DMS 273 (cell line): Measurements from ENCODE around the gene KRTAP9-7.
"Not testable (repeated sequence)": the region's sequence is repeated elsewhere in the genome, so short reads cannot be mapped to it uniquely, and the experiment has no call there.

Experiments used
- DNase-seq: peaks from one replicate; lab custom pipeline; 2025; ENCODE audit not compliant: unreplicated experiment; lab: John Stamatoyannopoulos, UW

The KRTAP9-7 gene, protein sequence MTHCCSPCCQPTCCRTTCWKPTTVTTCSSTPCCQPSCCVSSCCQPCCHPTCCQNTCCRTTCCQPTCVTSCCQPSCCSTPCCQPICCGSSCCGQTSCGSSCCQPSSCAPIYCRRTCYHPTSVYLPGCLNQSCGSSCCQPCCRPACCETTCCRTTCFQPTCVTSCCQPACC

DNA sequence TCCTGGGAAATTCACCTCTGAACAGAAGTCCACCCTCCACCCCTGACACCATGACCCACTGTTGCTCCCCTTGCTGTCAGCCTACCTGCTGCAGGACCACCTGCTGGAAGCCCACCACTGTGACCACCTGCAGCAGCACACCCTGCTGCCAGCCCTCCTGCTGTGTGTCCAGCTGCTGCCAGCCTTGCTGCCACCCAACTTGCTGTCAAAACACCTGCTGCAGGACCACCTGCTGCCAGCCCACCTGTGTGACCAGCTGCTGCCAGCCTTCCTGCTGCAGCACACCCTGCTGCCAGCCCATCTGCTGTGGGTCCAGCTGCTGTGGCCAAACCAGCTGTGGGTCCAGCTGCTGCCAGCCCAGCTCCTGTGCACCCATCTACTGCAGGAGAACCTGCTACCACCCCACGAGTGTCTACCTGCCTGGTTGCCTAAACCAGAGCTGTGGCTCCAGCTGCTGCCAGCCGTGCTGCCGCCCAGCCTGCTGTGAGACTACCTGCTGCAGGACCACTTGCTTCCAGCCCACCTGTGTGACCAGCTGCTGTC, at the start of gene KRTAP9-7:
TSS of gene KRTAP9-7 (plus strand) at position 51 of the 543 bp plus-strand sequence. CDS start at position 51, 0 bp downstream.
- not testable (repeated sequence) for DNase-seq

DNA sequence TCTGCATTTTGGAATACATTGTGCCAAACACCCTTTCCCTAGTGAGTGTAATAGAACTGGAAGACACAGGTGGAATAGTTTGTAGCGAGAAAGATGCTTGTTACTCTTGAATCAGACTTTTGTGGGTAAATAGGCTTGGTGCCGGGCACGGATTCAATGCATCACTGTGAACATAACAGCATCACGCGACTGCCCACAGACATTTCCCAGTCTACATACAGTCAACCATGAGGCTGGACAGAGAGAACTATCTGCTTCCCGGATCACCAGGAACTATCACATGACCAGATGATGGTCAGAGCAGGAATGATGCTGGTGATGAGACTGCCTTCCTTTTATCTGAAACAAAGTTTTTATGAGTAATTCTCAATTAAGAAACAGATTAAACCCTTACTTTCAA, 49.4 kb upstream of the KRTAP9-7 start:
- no peak for DNase-seq

GRCh38 chr17:41226598-41227095, 48.9 kb upstream of the KRTAP9-7 start, which contains the start of gene KRTAP9-2:
KRTAP9-2 (plus strand) TSS chr17:41226648; CDS start chr17:41226655, 7 bp downstream.
- not testable (repeated sequence) for DNase-seq

DNA sequence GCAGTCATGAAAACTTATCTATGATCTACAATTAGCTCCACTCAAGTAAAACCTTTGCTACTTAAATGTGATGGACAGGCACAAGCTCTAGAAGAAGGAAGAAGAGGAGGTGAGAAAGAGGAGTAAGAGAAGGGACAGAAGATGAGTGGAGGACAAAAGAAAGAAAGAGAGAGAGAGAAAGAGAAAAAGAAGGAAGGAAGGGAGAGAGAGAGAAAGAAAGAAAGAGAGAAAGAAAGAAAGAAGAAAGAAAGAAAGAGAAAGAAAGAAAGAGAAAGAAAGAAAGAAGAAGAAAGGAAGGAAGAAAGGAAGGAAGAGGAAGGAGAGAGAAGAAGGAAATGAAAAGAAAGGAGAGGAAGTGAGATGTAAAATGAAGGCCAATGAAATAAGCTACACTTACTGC, 45.4 kb upstream of the KRTAP9-7 start:
- no peak for DNase-seq

DNA sequence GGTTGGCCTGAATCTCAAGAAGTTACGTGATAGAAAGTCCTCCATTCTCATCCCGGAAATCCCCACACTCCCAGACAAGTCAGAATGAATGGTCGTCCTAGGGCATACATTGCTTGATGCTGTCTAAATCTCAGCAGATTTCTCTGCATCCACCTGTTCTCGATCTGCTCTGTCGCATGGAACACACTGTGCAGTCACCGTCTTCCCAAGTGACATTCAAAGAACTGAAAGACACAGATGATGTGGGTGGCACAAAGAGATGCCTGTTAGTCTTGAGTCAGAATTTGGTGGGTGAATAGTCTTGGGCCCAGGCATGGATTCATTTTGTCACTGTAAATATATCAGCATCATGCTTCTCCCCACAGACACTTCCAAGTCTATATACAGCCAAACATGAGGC, 43.8 kb upstream of the KRTAP9-7 start:
- no peak for DNase-seq

- DNase-seq = peak; percentile 15
These were observed 42.9 kb upstream of the KRTAP9-7 start, which contains the start of gene KRTAP9-3 for GRCh38 chr17:41232399-41233105. KRTAP9-3 (plus strand) TSS chr17:41232449; CDS start chr17:41232502, 53 bp downstream.

- DNase-seq = not testable (repeated sequence)
These were observed 38.4 kb upstream of the KRTAP9-7 start for GRCh38 chr17:41237116-41237515.

GRCh38 chr17:41237949-41238437, 37.5 kb upstream of the KRTAP9-7 start, which contains the start of gene KRTAP9-8:
KRTAP9-8 (plus strand) TSS chr17:41237999; CDS start chr17:41238052, 53 bp downstream.
- not testable (repeated sequence) for DNase-seq

DNA sequence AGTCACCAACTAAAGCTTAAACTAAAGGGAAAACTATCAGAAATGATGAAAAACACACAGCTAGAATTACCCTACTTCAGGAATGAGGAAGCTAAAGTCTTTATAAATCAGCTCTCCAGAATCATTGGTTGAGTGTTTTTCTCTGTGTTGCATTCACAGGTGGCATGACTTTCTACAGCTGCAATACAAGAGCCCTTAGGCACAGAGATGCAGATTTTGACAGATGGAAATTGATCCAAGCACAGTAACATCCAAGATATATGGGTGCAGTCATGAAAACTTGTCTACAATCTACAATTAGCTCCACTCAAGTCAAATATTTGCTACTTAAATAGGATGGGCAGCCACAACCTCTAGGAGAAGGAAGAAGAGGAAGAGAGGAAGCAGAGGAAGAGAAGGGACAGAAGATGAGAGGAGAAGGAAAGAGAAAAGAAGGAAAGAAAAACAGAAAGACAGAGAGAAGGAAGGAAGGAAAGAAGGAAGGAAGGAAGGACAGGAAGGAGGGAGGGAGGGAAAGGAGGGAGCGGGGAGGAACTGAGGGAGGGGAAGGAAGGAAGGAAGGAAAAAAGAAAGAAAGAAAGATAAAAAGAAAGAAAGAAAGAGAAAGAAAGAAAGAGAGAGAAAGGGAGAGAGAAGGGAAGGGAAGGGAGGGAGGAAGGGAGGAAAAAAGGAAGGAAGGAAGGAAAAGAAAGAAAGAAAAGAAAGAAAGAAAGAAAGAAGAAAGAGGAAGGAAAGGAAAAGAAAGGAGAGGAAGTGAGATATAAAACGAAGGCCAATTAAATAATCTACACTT, 28.3 kb upstream of the KRTAP9-7 start:
- DNase-seq = not testable (repeated sequence)

DNA sequence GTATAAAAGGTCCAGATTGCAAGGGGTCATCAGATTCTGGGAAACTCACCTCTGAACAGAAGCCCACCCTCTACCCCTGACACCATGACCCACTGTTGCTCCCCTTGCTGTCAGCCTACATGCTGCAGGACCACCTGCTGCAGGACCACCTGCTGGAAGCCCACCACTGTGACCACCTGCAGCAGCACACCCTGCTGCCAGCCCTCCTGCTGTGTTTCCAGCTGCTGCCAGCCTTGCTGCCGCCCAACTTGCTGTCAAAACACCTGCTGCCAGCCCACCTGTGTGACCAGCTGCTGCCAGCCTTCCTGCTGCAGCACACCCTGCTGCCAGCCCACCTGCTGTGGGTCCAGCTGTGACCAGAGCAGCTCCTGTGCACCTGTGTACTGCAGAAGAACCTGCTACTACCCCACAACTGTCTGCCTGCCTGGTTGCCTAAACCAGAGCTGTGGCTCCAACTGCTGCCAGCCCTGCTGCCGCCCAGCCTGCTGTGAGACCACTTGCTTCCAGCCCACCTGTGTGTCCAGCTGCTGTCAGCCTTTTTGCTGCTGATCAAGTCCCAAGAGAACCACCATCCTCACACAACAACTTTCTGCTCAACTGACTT, 25.8 kb upstream of the KRTAP9-7 start, which contains the start of gene KRTAP9-4:
TSS of gene KRTAP9-4 (plus strand) at position 51 of the 604 bp plus-strand sequence. CDS start at position 85, 34 bp downstream.
- DNase-seq = not testable (repeated sequence)

- no peak for DNase-seq
These were observed 24.2 kb upstream of the KRTAP9-7 start for GRCh38 chr17:41251261-41251660.

GRCh38 chr17:41254861-41255260, 20.6 kb upstream of the KRTAP9-7 start:
- no peak for DNase-seq

- DNase-seq = not testable (repeated sequence)
These were observed 19.9 kb upstream of the KRTAP9-7 start, which contains the start of gene KRTAP9-9 for GRCh38 chr17:41255381-41256290. KRTAP9-9 (plus strand) TSS chr17:41255384.

DNA sequence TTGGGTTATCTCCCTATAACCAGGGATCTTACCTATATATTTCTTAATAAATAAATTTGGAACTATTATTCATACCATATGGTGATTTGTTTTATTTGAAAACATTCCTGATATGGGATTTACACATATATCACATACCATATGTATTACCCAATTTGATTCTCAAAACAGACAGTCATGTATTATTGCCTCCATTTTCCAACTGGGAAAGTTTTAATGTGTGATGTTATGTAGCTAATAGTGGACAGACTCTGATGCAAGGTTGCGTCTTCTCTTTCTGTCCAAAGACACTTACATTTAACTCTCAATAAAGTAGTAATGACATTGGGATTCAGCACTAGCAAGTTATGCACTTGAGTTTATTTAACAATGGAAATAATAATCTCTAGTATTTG, 19.2 kb upstream of the KRTAP9-7 start:
- DNase-seq = no peak

- no peak for DNase-seq
These were observed 17.1 kb upstream of the KRTAP9-7 start for GRCh38 chr17:41258406-41258805.

DNA sequence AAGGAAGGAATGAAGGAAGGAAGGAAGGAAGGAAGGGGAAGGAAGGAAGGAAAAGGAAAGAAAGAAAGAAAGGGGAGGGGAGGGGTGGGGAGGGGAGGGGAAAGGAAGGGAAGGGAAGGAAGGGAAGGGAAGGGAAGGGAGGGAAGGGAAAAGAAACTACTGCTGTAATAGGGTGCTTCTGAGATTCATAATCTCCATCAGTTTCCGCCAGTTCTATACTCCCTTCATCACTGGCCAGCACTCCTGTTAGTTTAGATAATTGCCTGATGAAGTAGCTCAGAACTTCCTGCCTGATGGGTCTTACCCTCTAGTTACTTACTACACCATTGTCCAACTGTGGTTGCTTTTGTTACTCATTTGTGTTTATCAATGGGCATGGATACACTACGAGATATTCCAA, 12.3 kb upstream of the KRTAP9-7 start:
- no peak for DNase-seq

DNA sequence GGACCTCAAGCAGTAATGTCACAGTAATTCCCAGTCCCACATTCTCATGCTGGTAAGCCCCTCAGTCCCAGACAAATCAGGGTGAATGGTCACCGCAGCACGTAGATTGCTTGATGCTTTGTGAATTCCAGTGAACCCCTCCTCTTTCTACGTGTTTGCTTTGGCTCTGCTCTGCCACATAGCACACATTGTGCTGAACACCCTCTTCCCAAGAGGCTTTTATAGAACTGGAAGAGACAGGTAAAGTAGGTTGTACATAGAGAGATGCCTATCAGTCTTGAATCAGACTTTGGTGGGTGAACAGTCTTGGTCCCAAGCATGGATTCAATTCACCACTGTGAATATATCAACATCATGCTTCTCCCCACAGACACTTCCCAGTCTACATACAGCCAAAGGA, 10.9 kb upstream of the KRTAP9-7 start:
- DNase-seq = no peak

DNA sequence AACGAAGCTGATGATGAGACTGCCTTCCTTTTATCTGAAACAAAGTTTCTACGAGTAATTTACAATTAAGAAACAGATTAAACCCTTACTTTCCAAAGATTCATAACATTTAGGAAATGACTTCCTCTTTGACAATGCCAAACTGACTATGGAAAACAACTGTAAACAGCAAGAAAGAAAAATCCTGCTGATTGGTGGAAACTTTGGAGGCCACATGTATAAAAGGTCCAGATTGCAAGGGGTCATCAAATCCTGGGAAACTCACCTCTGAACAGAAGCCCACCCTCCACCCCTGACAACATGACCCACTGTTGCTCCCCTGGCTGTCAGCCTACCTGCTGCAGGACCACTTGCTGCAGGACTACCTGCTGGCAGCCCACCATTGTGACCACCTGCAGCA, 10.4 kb upstream of the KRTAP9-7 start, which contains the start of gene KRTAP9-6:
TSS of gene KRTAP9-6 (plus strand) at position 301 of the 400 bp plus-strand sequence. CDS start at position 301, 0 bp downstream.
- DNase-seq = no peak

GRCh38 chr17:41267711-41268110, 7.8 kb upstream of the KRTAP9-7 start:
- DNase-seq = no peak
